Measurements from ENCODE around the gene NUCB1. TPM values are rescaled to one million over a fixed set of nuclear protein-coding genes. Genes with fewer than 3 reads are reported as not detected.

The NUCB1 gene
- polyA plus RNA-seq, 1 donor (not counting 4 experiments of a cell fraction or from before 2014, with no cell fraction given) = 44.3 TPM

DNA sequence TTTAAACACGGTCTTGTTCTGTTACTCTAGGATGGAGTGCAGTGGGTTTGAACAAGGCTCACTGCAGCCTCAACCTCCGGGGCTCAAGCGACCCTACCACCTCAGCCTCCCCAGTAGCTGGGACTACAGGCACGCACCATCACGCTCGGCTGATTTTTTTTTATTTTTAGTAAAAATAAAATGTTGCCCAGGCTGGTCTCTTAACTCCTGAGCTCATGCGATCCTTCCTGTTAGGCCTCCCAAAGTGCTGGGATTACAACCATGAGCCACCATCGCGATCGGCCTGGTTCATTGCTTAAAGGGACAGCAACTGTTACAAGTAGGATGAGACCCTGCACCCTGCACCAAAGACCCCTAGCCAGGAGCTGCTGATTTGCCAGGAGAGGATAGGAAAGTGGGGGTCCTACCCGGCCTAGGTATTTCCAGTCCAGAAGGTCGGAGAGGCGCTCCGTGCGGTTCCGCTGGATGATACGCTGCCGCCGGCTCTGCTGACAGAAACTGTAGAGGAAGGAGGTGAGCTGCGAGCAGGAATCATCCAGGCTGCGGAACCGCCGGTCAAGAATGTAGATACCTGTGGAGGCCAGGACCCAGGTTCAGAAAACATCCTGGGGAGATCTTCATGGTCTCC is 70.1 kb downstream of the NUCB1 start:
- H3K4me2 ChIP-seq (ENCODE audit: control insufficient read depth, extremely low read depth, insufficient read depth, low read depth, low read length) = no peak overlapping the region
- no peak for FAIRE-seq
- no peak overlapping the region for H3K27ac ChIP-seq (ENCODE audit: control insufficient read depth, insufficient read depth, low read length)
- peaks cover 7% of the 10 kb centered on the region for H3K79me2 ChIP-seq (ENCODE audit: control insufficient read depth, insufficient read depth, low read length)
- peaks cover 4% of the 10 kb centered on the region for H3K9me1 ChIP-seq (ENCODE audit: control insufficient read depth, extremely low read depth, insufficient read depth, low read length)
- H2AFZ ChIP-seq (ENCODE audit: control insufficient read depth, low read length) = no peak overlapping the region
- H3K27me3 ChIP-seq (ENCODE audit: control insufficient read depth, extremely low read depth, insufficient read depth, low read length) = no peaks in the 10 kb centered on the region
- H3K4me3 ChIP-seq (ENCODE audit: control insufficient read depth in 2 of 3, extremely low read depth in 1 of 3, insufficient read depth in 2 of 3, low read depth in 1 of 3, low read length in 3 of 3) = no peak overlapping the region
- dilution Hi-C loops (cut with MboI; ENCODE audit: extremely low pct_ligation_motif_present, low sequenced_read_pairs) = no loop called here
- H3K9ac ChIP-seq (ENCODE audit: control insufficient read depth, extremely low read depth, insufficient read depth, low read length) = no peak overlapping the region
- H3K4me1 ChIP-seq (ENCODE audit: control insufficient read depth, extremely low read depth, insufficient read depth, low read length) = peaks cover 9% of the 10 kb centered on the region
- H3K9me3 ChIP-seq (ENCODE audit: control insufficient read depth, low read depth, low read length) = no peaks in the 10 kb centered on the region
- peaks cover 26 to 34% of the 10 kb centered on the region in 2 experiments for H3K36me3 ChIP-seq (ENCODE audit: control insufficient read depth in 2 of 2, extremely low read depth in 1 of 2, insufficient read depth in 2 of 2, low read length in 2 of 2)
- no peak for TF ChIP-seq EZH2 (IDR thresholded peaks at IDR 0.05; ENCODE audit: low read length)
- TF ChIP-seq, protein P1, sequence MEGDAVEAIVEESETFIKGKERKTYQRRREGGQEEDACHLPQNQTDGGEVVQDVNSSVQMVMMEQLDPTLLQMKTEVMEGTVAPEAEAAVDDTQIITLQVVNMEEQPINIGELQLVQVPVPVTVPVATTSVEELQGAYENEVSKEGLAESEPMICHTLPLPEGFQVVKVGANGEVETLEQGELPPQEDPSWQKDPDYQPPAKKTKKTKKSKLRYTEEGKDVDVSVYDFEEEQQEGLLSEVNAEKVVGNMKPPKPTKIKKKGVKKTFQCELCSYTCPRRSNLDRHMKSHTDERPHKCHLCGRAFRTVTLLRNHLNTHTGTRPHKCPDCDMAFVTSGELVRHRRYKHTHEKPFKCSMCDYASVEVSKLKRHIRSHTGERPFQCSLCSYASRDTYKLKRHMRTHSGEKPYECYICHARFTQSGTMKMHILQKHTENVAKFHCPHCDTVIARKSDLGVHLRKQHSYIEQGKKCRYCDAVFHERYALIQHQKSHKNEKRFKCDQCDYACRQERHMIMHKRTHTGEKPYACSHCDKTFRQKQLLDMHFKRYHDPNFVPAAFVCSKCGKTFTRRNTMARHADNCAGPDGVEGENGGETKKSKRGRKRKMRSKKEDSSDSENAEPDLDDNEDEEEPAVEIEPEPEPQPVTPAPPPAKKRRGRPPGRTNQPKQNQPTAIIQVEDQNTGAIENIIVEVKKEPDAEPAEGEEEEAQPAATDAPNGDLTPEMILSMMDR (optimal IDR thresholded peaks at IDR 0.05 in 1 of 3, IDR thresholded peaks at IDR 0.05 in 1 of 3, conservative IDR thresholded peaks at IDR 0.05 in 1 of 3; ENCODE audit: extremely low read depth in 1 of 3, insufficient read depth in 2 of 3, low read length in 3 of 3) = no peak
- H4K20me1 ChIP-seq (ENCODE audit: control insufficient read depth, extremely low read depth, insufficient read depth, low read length) = peaks cover 6% of the 10 kb centered on the region
- no peak for DNase-seq (ENCODE audit: low read depth, low spot score)

DNA sequence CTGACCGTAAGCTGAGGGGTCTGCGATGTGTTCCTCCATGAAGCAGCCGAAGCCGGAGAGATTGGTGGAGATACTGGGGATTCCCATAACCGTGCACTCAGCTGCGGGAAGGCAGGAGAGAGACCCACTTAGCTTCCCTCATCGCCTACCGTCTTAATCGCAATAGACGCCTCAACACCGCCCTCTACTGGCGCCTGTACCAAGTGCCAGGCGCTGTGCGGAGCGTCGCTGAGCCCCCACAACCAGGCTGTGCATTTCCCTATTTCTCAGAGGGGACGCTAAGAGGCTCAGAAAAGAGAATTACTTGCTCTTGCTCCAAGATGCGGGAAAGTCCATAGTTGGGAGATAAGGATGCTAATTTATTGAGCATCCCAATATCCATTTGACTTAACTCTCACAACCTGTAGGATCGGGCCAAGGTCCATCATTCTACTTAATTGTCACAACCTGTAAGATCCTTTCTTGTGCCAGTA is 70.8 kb downstream of the NUCB1 start:
- no peak overlapping the region for H3K4me2 ChIP-seq (ENCODE audit: control insufficient read depth, extremely low read depth, insufficient read depth, low read depth, low read length)
- no peaks in the 10 kb centered on the region for H3K9me3 ChIP-seq (ENCODE audit: control insufficient read depth, low read depth, low read length)
- H3K4me3 ChIP-seq (ENCODE audit: control insufficient read depth in 2 of 3, extremely low read depth in 1 of 3, insufficient read depth in 2 of 3, low read depth in 1 of 3, low read length in 3 of 3) = no peak overlapping the region
- H3K36me3 ChIP-seq (ENCODE audit: control insufficient read depth in 2 of 2, extremely low read depth in 1 of 2, insufficient read depth in 2 of 2, low read length in 2 of 2) = peaks cover 26 to 34% of the 10 kb centered on the region in 2 experiments
- TF ChIP-seq, protein P1 (optimal IDR thresholded peaks at IDR 0.05 in 1 of 3, IDR thresholded peaks at IDR 0.05 in 1 of 3, conservative IDR thresholded peaks at IDR 0.05 in 1 of 3; ENCODE audit: extremely low read depth in 1 of 3, insufficient read depth in 2 of 3, low read length in 3 of 3) = peak; percentile 87 to 94 (median 89)
- TF ChIP-seq EZH2 (IDR thresholded peaks at IDR 0.05; ENCODE audit: low read length) = no peak
- peaks cover 3% of the 10 kb centered on the region for H3K79me2 ChIP-seq (ENCODE audit: control insufficient read depth, insufficient read depth, low read length)
- no peak overlapping the region for H2AFZ ChIP-seq (ENCODE audit: control insufficient read depth, low read length)
- no peaks in the 10 kb centered on the region for H3K27me3 ChIP-seq (ENCODE audit: control insufficient read depth, extremely low read depth, insufficient read depth, low read length)
- peaks cover 4% of the 10 kb centered on the region for H4K20me1 ChIP-seq (ENCODE audit: control insufficient read depth, extremely low read depth, insufficient read depth, low read length)
- H3K9ac ChIP-seq (ENCODE audit: control insufficient read depth, extremely low read depth, insufficient read depth, low read length) = no peak overlapping the region
- FAIRE-seq = peak; percentile 17
- peaks cover 4% of the 10 kb centered on the region for H3K9me1 ChIP-seq (ENCODE audit: control insufficient read depth, extremely low read depth, insufficient read depth, low read length)
- H3K27ac ChIP-seq (ENCODE audit: control insufficient read depth, insufficient read depth, low read length) = no peak overlapping the region
- no peak for DNase-seq (ENCODE audit: low read depth, low spot score)
- dilution Hi-C loops (cut with MboI; ENCODE audit: extremely low pct_ligation_motif_present, low sequenced_read_pairs) = no loop called here
- H3K4me1 ChIP-seq (ENCODE audit: control insufficient read depth, extremely low read depth, insufficient read depth, low read length) = peaks cover 8% of the 10 kb centered on the region

Small RNA genes within 50 kb of the gene (small RNA-seq; reads per million reads assigned to genes)
- 0 to 0.25 (median 0) reads per million in 3 experiments for gene AC026803.1 (ENCODE audit: insufficient read length in 3 of 3, low read depth in 3 of 3, low replicate concordance in 1 of 3)

Other genes with a start within 250 kb of the NUCB1 start
- gene NTN5, start 227.3 kb upstream of the NUCB1 start, polyA plus RNA-seq = 0.07 to 0.19 TPM (median 0.07 TPM) in 3 replicates
- 2.3 to 4.0 TPM (median 3.7 TPM) in 3 replicates for gene FUT2, start 204.3 kb upstream of the NUCB1 start, polyA plus RNA-seq
- 0.35 to 0.39 TPM (median 0.37 TPM) in 3 replicates for gene MAMSTR, start 180.6 kb upstream of the NUCB1 start, polyA plus RNA-seq
- gene RASIP1, start 159.7 kb upstream of the NUCB1 start, polyA plus RNA-seq = 2.2 to 4.8 TPM (median 2.3 TPM) in 3 replicates
- 0.28 to 0.75 TPM (median 0.63 TPM) in 3 replicates for gene IZUMO1, start 153.4 kb upstream of the NUCB1 start, polyA plus RNA-seq
- 3.2 to 5.3 TPM (median 3.7 TPM) in 3 replicates for gene FUT1, start 147.7 kb upstream of the NUCB1 start, polyA plus RNA-seq
- not detected in 3 replicates for gene FGF21, start 144.8 kb upstream of the NUCB1 start, polyA plus RNA-seq
- gene BCAT2, start 89.3 kb upstream of the NUCB1 start, polyA plus RNA-seq = 19.0 to 27.3 TPM (median 20.4 TPM) in 3 replicates
- 0.92 to 1.2 TPM (median 1.0 TPM) in 3 replicates for gene HSD17B14, start 63.8 kb upstream of the NUCB1 start, polyA plus RNA-seq
- 1.2 to 2.2 TPM (median 1.8 TPM) in 3 replicates for gene PLEKHA4, start 31.7 kb upstream of the NUCB1 start, polyA plus RNA-seq
- 23.6 to 36.6 TPM (median 32.5 TPM) in 3 replicates for gene PPP1R15A, start 27.9 kb upstream of the NUCB1 start, polyA plus RNA-seq
- not detected in 3 replicates for gene TULP2, start 1.6 kb upstream of the NUCB1 start, polyA plus RNA-seq
- gene DHDH, start 33.4 kb downstream of the NUCB1 start, polyA plus RNA-seq = 0.45 to 1.8 TPM (median 0.52 TPM) in 3 replicates
- gene BAX, start 54.6 kb downstream of the NUCB1 start, polyA plus RNA-seq = 75.3 to 139 TPM (median 113 TPM) in 3 replicates
- gene FTL, start 65.0 kb downstream of the NUCB1 start, polyA plus RNA-seq = 805 to 2,115 TPM (median 838 TPM) in 3 replicates
- gene GYS1, start 93.0 kb downstream of the NUCB1 start, polyA plus RNA-seq = 46.5 to 61.9 TPM (median 58.6 TPM) in 3 replicates
- gene RUVBL2, start 93.6 kb downstream of the NUCB1 start, polyA plus RNA-seq = 126 to 162 TPM (median 141 TPM) in 3 replicates
- 0.33 to 0.44 TPM in 2 of 3 replicates, not detected in the other for gene LHB, start 116.8 kb downstream of the NUCB1 start, polyA plus RNA-seq
- gene CGB3, start 124.0 kb downstream of the NUCB1 start, polyA plus RNA-seq = not detected in 3 replicates
- not detected in 3 replicates for gene CGB2, start 131.6 kb downstream of the NUCB1 start, polyA plus RNA-seq
- not detected in 3 replicates for gene CGB1, start 136.6 kb downstream of the NUCB1 start, polyA plus RNA-seq
- 0.20 to 0.24 TPM (median 0.21 TPM) in 3 replicates for gene CGB5, start 143.5 kb downstream of the NUCB1 start, polyA plus RNA-seq
- gene CGB8, start 148.8 kb downstream of the NUCB1 start, polyA plus RNA-seq = not detected in 3 replicates
- 0.92 to 4.1 TPM (median 1.2 TPM) in 3 replicates for gene CGB7, start 157.4 kb downstream of the NUCB1 start, polyA plus RNA-seq
- gene NTF4, start 164.5 kb downstream of the NUCB1 start, polyA plus RNA-seq = 5.5 to 14.4 TPM (median 8.3 TPM) in 3 replicates
- gene KCNA7, start 172.4 kb downstream of the NUCB1 start, polyA plus RNA-seq = not detected in 3 replicates
- 116 to 186 TPM (median 149 TPM) in 3 replicates for gene SNRNP70, start 185.1 kb downstream of the NUCB1 start, polyA plus RNA-seq
- gene LIN7B, start 214.1 kb downstream of the NUCB1 start, polyA plus RNA-seq = 1.6 to 2.8 TPM (median 1.7 TPM) in 3 replicates
- 0.54 to 0.98 TPM (median 0.71 TPM) in 3 replicates for gene C19orf73, start 218.8 kb downstream of the NUCB1 start, polyA plus RNA-seq
- 3.0 to 3.4 TPM (median 3.1 TPM) in 3 replicates for gene PPFIA3, start 219.2 kb downstream of the NUCB1 start, polyA plus RNA-seq

Data from keratinocyte (primary cell).